Keratinocyte (primary cell): Measurements from ENCODE around the gene TCF7. TPM values are rescaled to one million over a fixed set of nuclear protein-coding genes. Genes with fewer than 3 reads are reported as not detected.

Source experiments
- DNase-seq: peaks from one replicate; pipeline ENCODE4 v3.0.0-alpha.2; 2011; ENCODE audit warnings: low read depth, missing footprints, low spot score
- FAIRE-seq: peaks from 2 replicates; lab custom pipeline; 2011; peaks lifted over from hg19 to GRCh38; lab: Jason Lieb, UNC
- H2AFZ ChIP-seq: 2 replicates; pipeline ENCODE4 v1.6.0; 2012; ENCODE audit warnings: low read length, control low read depth, inconsistent platforms; ENCODE audit not compliant: control insufficient read depth
- H3K27ac ChIP-seq: 2 replicates; pipeline ENCODE4 v1.5.1; 2011; ENCODE audit warnings: low read length; ENCODE audit not compliant: control insufficient read depth, insufficient read depth
- H3K27me3 ChIP-seq: 3 replicates; pipeline ENCODE4 v1.6.0; 2011; ENCODE audit warnings: low read length; ENCODE audit not compliant: control insufficient read depth, insufficient read depth; ENCODE audit errors: extremely low read depth
- H3K36me3 ChIP-seq, 2 experiments: 2 replicates in 1 of 2; 3 replicates in 1 of 2; pipeline ENCODE4 v1.5.1; 2011; ENCODE audit warnings: low read length in 2 of 2, mild to moderate bottlenecking in 1 of 2; ENCODE audit not compliant: control insufficient read depth in 2 of 2, insufficient read depth in 2 of 2; ENCODE audit errors: extremely low read depth in 1 of 2
- H3K4me1 ChIP-seq: 3 replicates; pipeline ENCODE4 v1.5.1; 2011; ENCODE audit warnings: low read length; ENCODE audit not compliant: control insufficient read depth, insufficient read depth; ENCODE audit errors: extremely low read depth
- H3K4me2 ChIP-seq: 3 replicates; pipeline ENCODE4 v1.6.0; 2011; ENCODE audit warnings: low read depth, low read length; ENCODE audit not compliant: control insufficient read depth, insufficient read depth; ENCODE audit errors: extremely low read depth
- H3K4me3 ChIP-seq, 3 experiments: fragments of 200-600 bp in 1 of 3; sonication (generic) in 1 of 3; 2 replicates in 2 of 3; 3 replicates in 1 of 3; pipeline ENCODE4 v1.5.1; 2011 to 2016; ENCODE audit warnings: low read length in 3 of 3, mild to moderate bottlenecking in 3 of 3, control low read depth in 2 of 3, inconsistent platforms in 1 of 3, low read depth in 1 of 3, mixed read lengths in 1 of 3, mixed run types in 1 of 3, moderate library complexity in 1 of 3; ENCODE audit not compliant: control insufficient read depth in 2 of 3, insufficient read depth in 2 of 3; ENCODE audit errors: extremely low read depth in 1 of 3
- H3K79me2 ChIP-seq: 2 replicates; pipeline ENCODE4 v1.6.0; 2012; ENCODE audit warnings: low read length; ENCODE audit not compliant: control insufficient read depth, insufficient read depth
- H3K9ac ChIP-seq: 3 replicates; pipeline ENCODE4 v1.6.0; 2011; ENCODE audit warnings: low read length; ENCODE audit not compliant: control insufficient read depth, insufficient read depth; ENCODE audit errors: extremely low read depth
- H3K9me1 ChIP-seq: 3 replicates; pipeline ENCODE4 v1.6.0; 2011; ENCODE audit warnings: low read length; ENCODE audit not compliant: control insufficient read depth, insufficient read depth; ENCODE audit errors: extremely low read depth
- H3K9me3 ChIP-seq: 2 replicates; pipeline ENCODE4 v1.5.1; 2012; ENCODE audit warnings: low read depth, low read length; ENCODE audit not compliant: control insufficient read depth
- H4K20me1 ChIP-seq: 3 replicates; pipeline ENCODE4 v1.6.0; 2011; ENCODE audit warnings: low read length; ENCODE audit not compliant: control insufficient read depth, insufficient read depth; ENCODE audit errors: extremely low read depth
- CTCF ChIP-seq, 3 experiments: IDR thresholded peaks in 1 of 3; conservative IDR thresholded peaks in 1 of 3; optimal IDR thresholded peaks in 1 of 3; 2 replicates in 2 of 3; 3 replicates in 1 of 3; pipeline versions ENCODE3 to v1.5.1; 2011; ENCODE audit warnings: low read length in 3 of 3, mild to moderate bottlenecking in 3 of 3, moderate library complexity in 2 of 3, control low read depth in 1 of 3, inconsistent platforms in 1 of 3; ENCODE audit not compliant: insufficient read depth in 2 of 3; ENCODE audit errors: extremely low read depth in 1 of 3
- EZH2 ChIP-seq: IDR thresholded peaks from one replicate; pipeline ENCODE4 v1.6.1; 2012; ENCODE audit warnings: inconsistent platforms, mild to moderate bottlenecking, low read length, moderate library complexity
- dilution Hi-C: fragments of 300-500 bp; cut with MboI; formaldehyde crosslinking; loops from one replicate; pipeline ENCODE4 v1.7.0; 2020; ENCODE audit warnings: low sequenced_read_pairs; ENCODE audit not compliant: extremely low pct_ligation_motif_present
- polyA plus RNA-seq, 5 experiments: library from polyadenylated mRNA; depleted of rRNA in 3 of 5; stranded (reverse) in 3 of 5; stranded (forward) in 1 of 5; unstranded in 1 of 5; fragments of >200 nt; gene quantifications; 1 replicate in 1 of 5; 2 replicates in 3 of 5; 3 replicates in 1 of 5; pipeline versions ENCODE4 v1.2.1 to v1.2.3, GENCODE V29; 2011 to 2012; ENCODE audit warnings: missing spikeins in 2 of 5, low read depth in 1 of 5, low replicate concordance in 1 of 5

The TCF7 gene
- polyA plus RNA-seq, 1 donor (not counting 4 experiments of a cell fraction or from before 2014, with no cell fraction given), result 0.84 TPM

GRCh38 chr5:134085411-134085810 is 29.1 kb upstream of the TCF7 start:
- dilution Hi-C loops, result no loop called here
- Histone ChIP-seq H3K9me3 (no peaks in the 10 kb centered on the region), H3K27me3 (no peaks in the 10 kb centered on the region), H3K9ac (no peak overlapping the region), H3K4me2 (no peak overlapping the region), H2AFZ (no peak overlapping the region), H3K36me3 (no peaks in the 10 kb centered on the region), H3K9me1 (no peaks in the 10 kb centered on the region), H3K4me1 (no peaks in the 10 kb centered on the region), H3K27ac (no peak overlapping the region), H3K4me3 (no peak overlapping the region), H3K79me2 (no peaks in the 10 kb centered on the region), H4K20me1 (no peaks in the 10 kb centered on the region)
- TF ChIP-seq CTCF (optimal IDR thresholded peaks at IDR 0.05 in 1 of 3, IDR thresholded peaks at IDR 0.05 in 1 of 3, conservative IDR thresholded peaks at IDR 0.05 in 1 of 3; ENCODE audit: extremely low read depth in 1 of 3, insufficient read depth in 2 of 3, low read length in 3 of 3) (no peak), EZH2 (no peak)
- DNase-seq (no peak), FAIRE-seq (no peak)

- H3K36me3 ChIP-seq, result no peaks in the 10 kb centered on the region
- no peak for FAIRE-seq
- dilution Hi-C loops, result no loop called here
These were observed 28.1 kb upstream of the TCF7 start for GRCh38 chr5:134086225-134086942.

More at GRCh38 chr5:134086225-134086942, 28.1 kb upstream of the TCF7 start:
- no peak overlapping the region for H2AFZ ChIP-seq
- no peaks in the 10 kb centered on the region for H3K4me1 ChIP-seq
- H3K79me2 ChIP-seq, result no peaks in the 10 kb centered on the region
- no peak overlapping the region for H3K4me3 ChIP-seq
- no peak overlapping the region for H3K9ac ChIP-seq
- H3K4me2 ChIP-seq, result no peak overlapping the region
- H3K9me1 ChIP-seq, result no peaks in the 10 kb centered on the region
- no peak overlapping the region for H3K27ac ChIP-seq
- no peaks in the 10 kb centered on the region for H4K20me1 ChIP-seq
- H3K27me3 ChIP-seq, result no peaks in the 10 kb centered on the region
- no peaks in the 10 kb centered on the region for H3K9me3 ChIP-seq
- no peak for TF ChIP-seq EZH2
- no peak for TF ChIP-seq CTCF (optimal IDR thresholded peaks at IDR 0.05 in 1 of 3, IDR thresholded peaks at IDR 0.05 in 1 of 3, conservative IDR thresholded peaks at IDR 0.05 in 1 of 3; ENCODE audit: extremely low read depth in 1 of 3, insufficient read depth in 2 of 3, low read length in 3 of 3)
- DNase-seq, result no peak
